Endothelial cell of umbilical vein (primary cell): ENCODE data around the gene LRP1. TPM values are rescaled to one million over a fixed set of nuclear protein-coding genes. Genes with fewer than 3 reads are reported as not detected.

Experiments used
- BruUV-seq: library from RNA; stranded (reverse); fragments of 400-500 nt; replicated peaks from 2 replicates; lab custom pipeline; 2021; lab: Mats Ljungman, UMichigan
- CTCF ChIA-PET: fragments of 300-600, 350-600 bp; sonication (Branson Sonifier 250); formaldehyde crosslinking; loops from one replicate; lab custom pipeline; 2021; ENCODE audit warnings: antibody characterized with exemption, inconsistent platforms; lab: Charles Lee
- POLR2A ChIA-PET: fragments of 300-600, 350-600 bp; sonication (Branson Sonifier 250); formaldehyde crosslinking; loops from one replicate; lab custom pipeline; 2021; ENCODE audit warnings: antibody characterized with exemption, inconsistent platforms; lab: Charles Lee
- DNase-seq: peaks from one replicate; pipeline ENCODE4 v3.0.0-alpha.2; 2011; ENCODE audit warnings: low read depth, low spot score
- FAIRE-seq: peaks from 2 replicates; lab custom pipeline; 2011; peaks lifted over from hg19 to GRCh38; lab: Jason Lieb, UNC
- H2AFZ ChIP-seq: 2 replicates; pipeline ENCODE4 v1.6.0; 2012; ENCODE audit warnings: low read depth, low read length, control low read depth, inconsistent platforms
- H3K27ac ChIP-seq: 2 replicates; pipeline ENCODE4 v1.5.1; 2011; ENCODE audit warnings: low read depth, mild to moderate bottlenecking, control low read depth, low read length, moderate library complexity; ENCODE audit not compliant: insufficient read depth
- H3K27me3 ChIP-seq, 2 experiments: 2 replicates each; pipeline versions ENCODE4 v1.6.0 to v1.6.1; 2011; ENCODE audit warnings: low read length in 2 of 2, mixed read lengths in 1 of 2; ENCODE audit not compliant: control insufficient read depth in 2 of 2, insufficient read depth in 2 of 2
- H3K36me3 ChIP-seq, 2 experiments: 2 replicates in 1 of 2; 3 replicates in 1 of 2; pipeline ENCODE4 v1.5.1; 2011; ENCODE audit warnings: low read length in 2 of 2, mild to moderate bottlenecking in 1 of 2, moderate library complexity in 1 of 2; ENCODE audit not compliant: control insufficient read depth in 2 of 2, insufficient read depth in 2 of 2; ENCODE audit errors: extremely low read depth in 1 of 2
- H3K4me1 ChIP-seq: 3 replicates; pipeline ENCODE4 v1.5.1; 2011; ENCODE audit warnings: mild to moderate bottlenecking, low read length; ENCODE audit not compliant: control insufficient read depth, insufficient read depth; ENCODE audit errors: extremely low read depth
- H3K4me2 ChIP-seq: 2 replicates; pipeline ENCODE4 v1.6.1; 2011; ENCODE audit warnings: low read length, control low read depth, mixed read lengths; ENCODE audit not compliant: insufficient read depth
- H3K4me3 ChIP-seq, 3 experiments: fragments of 200-600 bp in 1 of 3; sonication (generic), shearing (Covaris generic) in 1 of 3; replicated peaks in 1 of 3; 2 replicates each; pipeline ENCODE4 v1.5.1; 2011 to 2016; ENCODE audit warnings: control low read depth in 3 of 3, low read length in 3 of 3, mild to moderate bottlenecking in 2 of 3, inconsistent platforms in 1 of 3, low read depth in 1 of 3, moderate library complexity in 1 of 3; ENCODE audit not compliant: insufficient read depth in 1 of 3
- H3K79me2 ChIP-seq: 2 replicates; pipeline ENCODE4 v1.6.0; 2012; ENCODE audit warnings: low read length, inconsistent platforms; ENCODE audit not compliant: control insufficient read depth, insufficient read depth
- H3K9ac ChIP-seq: replicated peaks from 2 replicates; pipeline ENCODE3; 2011; ENCODE audit warnings: low read length, control low read depth; ENCODE audit not compliant: insufficient read depth; ENCODE audit errors: extremely low read depth
- H3K9me1 ChIP-seq: replicated peaks from 3 replicates; pipeline ENCODE4 v1.6.0; 2011; ENCODE audit warnings: mild to moderate bottlenecking, low read length; ENCODE audit not compliant: control insufficient read depth, insufficient read depth; ENCODE audit errors: extremely low read depth
- H3K9me3 ChIP-seq: replicated peaks from 2 replicates; pipeline ENCODE4 v1.5.1; 2012; ENCODE audit warnings: low read length, inconsistent platforms; ENCODE audit not compliant: control insufficient read depth, insufficient read depth
- H4K20me1 ChIP-seq: replicated peaks from 2 replicates; pipeline ENCODE3; 2011; ENCODE audit warnings: mild to moderate bottlenecking, low read length; ENCODE audit not compliant: control insufficient read depth, insufficient read depth; ENCODE audit errors: extremely low read depth
- FOS ChIP-seq: IDR thresholded peaks from 2 replicates; pipeline ENCODE4 v1.6.1; 2011; ENCODE audit warnings: mild to moderate bottlenecking, low read length, moderate library complexity, borderline replicate concordance; ENCODE audit not compliant: insufficient read depth
- JUN ChIP-seq: IDR thresholded peaks from 2 replicates; pipeline ENCODE4 v1.6.1; 2011; ENCODE audit warnings: borderline replicate concordance, low read depth; ENCODE audit not compliant: insufficient read length, insufficient read depth
- MYC ChIP-seq: IDR thresholded peaks from one replicate; pipeline ENCODE4 v1.6.1; 2011; ENCODE audit warnings: mild to moderate bottlenecking, low read depth, low read length
- POLR2A ChIP-seq: IDR thresholded peaks from 2 replicates; pipeline ENCODE4 v1.6.1; 2012; ENCODE audit warnings: low read depth, mild to moderate bottlenecking, control low read depth, low read length
- POLR2AphosphoS5 ChIP-seq: IDR thresholded peaks from 2 replicates; pipeline ENCODE4 v1.6.1; 2012; ENCODE audit warnings: low read depth, mild to moderate bottlenecking, control low read depth, low read length, moderate library complexity; ENCODE audit not compliant: insufficient read depth
- dilution Hi-C: fragments of 300-500 bp; cut with MboI; formaldehyde crosslinking; loops from one replicate; pipeline ENCODE4 v1.15.0; 2019; ENCODE audit warnings: low sequenced_read_pairs; ENCODE audit not compliant: extremely low pct_ligation_motif_present
- intact Hi-C: fragments of 100-400 bp; cut with micrococcal nuclease; formaldehyde crosslinking; loops from one replicate; pipeline ENCODE4 v1.10.0; 2022
- polyA plus RNA-seq, 4 experiments: library from polyadenylated mRNA; depleted of rRNA in 3 of 4; stranded (reverse) in 3 of 4; unstranded in 1 of 4; fragments of >200 nt; gene quantifications; 2 replicates each; pipeline versions ENCODE4 v1.2.1 to v1.2.3, GENCODE V29; 2011 to 2012; ENCODE audit warnings: missing spikeins in 1 of 4
- total RNA-seq: library from RNA; stranded (reverse); gene quantifications from 2 replicates; pipeline ENCODE4 v1.2.3, GENCODE V29; 2021
- TF ChIP-seq, protein P1 (sequence below), 2 donors: IDR thresholded peaks; 1 replicate in 1 of 2; 2 replicates in 1 of 2; pipeline ENCODE4 v1.5.1; 2011; ENCODE audit warnings: low read length in 2 of 2, mild to moderate bottlenecking in 2 of 2, moderate library complexity in 2 of 2, control low read depth in 1 of 2, inconsistent platforms in 1 of 2, low read depth in 1 of 2; ENCODE audit not compliant: insufficient read depth in 1 of 2; ENCODE audit errors: extremely low read depth in 1 of 2

LRP1 gene
- total and polyA plus RNA-seq, 2 donors (not counting 3 experiments of a cell fraction or from before 2014, with no cell fraction given) = 1.6 to 4.6 TPM

DNA sequence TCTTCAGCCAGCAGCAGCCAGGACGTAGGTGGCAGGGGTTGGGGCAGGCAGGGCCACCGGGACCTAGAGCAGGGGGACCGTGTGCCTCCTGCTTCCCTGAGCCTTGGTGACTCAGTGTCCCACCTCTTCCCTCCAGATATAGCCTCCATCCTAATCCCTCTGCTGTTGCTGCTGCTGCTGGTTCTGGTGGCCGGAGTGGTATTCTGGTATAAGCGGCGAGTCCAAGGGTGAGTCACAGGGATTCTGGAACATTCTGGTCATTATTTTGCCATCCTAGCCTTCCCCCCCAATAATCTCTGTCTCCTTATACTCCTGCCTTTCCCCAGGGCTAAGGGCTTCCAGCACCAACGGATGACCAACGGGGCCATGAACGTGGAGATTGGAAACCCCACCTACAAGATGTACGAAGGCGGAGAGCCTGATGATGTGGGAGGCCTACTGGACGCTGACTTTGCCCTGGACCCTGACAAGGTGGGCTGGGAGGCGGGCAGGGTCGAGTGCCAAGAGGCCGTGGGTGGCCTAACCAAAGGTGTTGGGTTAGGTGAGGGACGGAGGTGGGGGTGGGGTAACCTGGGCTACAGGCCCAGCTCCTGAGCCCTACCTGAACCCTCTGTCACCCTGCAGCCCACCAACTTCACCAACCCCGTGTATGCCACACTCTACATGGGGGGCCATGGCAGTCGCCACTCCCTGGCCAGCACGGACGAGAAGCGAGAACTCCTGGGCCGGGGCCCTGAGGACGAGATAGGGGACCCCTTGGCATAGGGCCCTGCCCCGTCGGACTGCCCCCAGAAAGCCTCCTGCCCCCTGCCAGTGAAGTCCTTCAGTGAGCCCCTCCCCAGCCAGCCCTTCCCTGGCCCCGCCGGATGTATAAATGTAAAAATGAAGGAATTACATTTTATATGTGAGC, 83.8 kb downstream of the LRP1 start:
- FAIRE-seq (no peak), DNase-seq (no peak)
- H3K27me3 ChIP-seq = peaks cover 25 to 31% of the 10 kb centered on the region in 2 experiments
- no peaks in the 10 kb centered on the region for H3K9me1 ChIP-seq
- POLR2A ChIA-PET = no interaction called here
- H3K9me3 ChIP-seq = no peaks in the 10 kb centered on the region
- TF ChIP-seq POLR2A (no peak), FOS (no peak), POLR2AphosphoS5 (no peak), MYC (no peak), JUN (no peak)
- TF ChIP-seq, protein P1, sequence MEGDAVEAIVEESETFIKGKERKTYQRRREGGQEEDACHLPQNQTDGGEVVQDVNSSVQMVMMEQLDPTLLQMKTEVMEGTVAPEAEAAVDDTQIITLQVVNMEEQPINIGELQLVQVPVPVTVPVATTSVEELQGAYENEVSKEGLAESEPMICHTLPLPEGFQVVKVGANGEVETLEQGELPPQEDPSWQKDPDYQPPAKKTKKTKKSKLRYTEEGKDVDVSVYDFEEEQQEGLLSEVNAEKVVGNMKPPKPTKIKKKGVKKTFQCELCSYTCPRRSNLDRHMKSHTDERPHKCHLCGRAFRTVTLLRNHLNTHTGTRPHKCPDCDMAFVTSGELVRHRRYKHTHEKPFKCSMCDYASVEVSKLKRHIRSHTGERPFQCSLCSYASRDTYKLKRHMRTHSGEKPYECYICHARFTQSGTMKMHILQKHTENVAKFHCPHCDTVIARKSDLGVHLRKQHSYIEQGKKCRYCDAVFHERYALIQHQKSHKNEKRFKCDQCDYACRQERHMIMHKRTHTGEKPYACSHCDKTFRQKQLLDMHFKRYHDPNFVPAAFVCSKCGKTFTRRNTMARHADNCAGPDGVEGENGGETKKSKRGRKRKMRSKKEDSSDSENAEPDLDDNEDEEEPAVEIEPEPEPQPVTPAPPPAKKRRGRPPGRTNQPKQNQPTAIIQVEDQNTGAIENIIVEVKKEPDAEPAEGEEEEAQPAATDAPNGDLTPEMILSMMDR (IDR thresholded peaks at IDR 0.05; ENCODE audit: extremely low read depth in 1 of 2, insufficient read depth in 1 of 2, low read depth in 1 of 2, low read length in 2 of 2) = no peak
- no peaks in the 10 kb centered on the region for H3K36me3 ChIP-seq
- no peaks in the 10 kb centered on the region for H4K20me1 ChIP-seq
- peaks cover 2% of the 10 kb centered on the region for H3K4me1 ChIP-seq
- H3K9ac ChIP-seq = no peak overlapping the region
- BruUV-seq = no TSS peak
- no peaks in the 10 kb centered on the region for H3K79me2 ChIP-seq
- dilution Hi-C loops = no loop called here
- H3K4me2 ChIP-seq = no peak overlapping the region
- CTCF ChIA-PET = interaction anchor here (1.6 to 4.7 kb wide), 3 partner anchors 14 to 39 kb away, joined by 3 to 214 read pairs (median 50); a partner anchor contains a TSS
- intact Hi-C loops = no loop called here
- H3K27ac ChIP-seq = no peak overlapping the region
- H3K4me3 ChIP-seq = no peak overlapping the region
- no peak overlapping the region for H2AFZ ChIP-seq
